ENCODE measurements around the gene AXIN2.
"Not testable (repeated sequence)": the region's sequence is repeated elsewhere in the genome, so short reads cannot be mapped to it uniquely, and the experiment has no call there.

AXIN2 gene

DNA sequence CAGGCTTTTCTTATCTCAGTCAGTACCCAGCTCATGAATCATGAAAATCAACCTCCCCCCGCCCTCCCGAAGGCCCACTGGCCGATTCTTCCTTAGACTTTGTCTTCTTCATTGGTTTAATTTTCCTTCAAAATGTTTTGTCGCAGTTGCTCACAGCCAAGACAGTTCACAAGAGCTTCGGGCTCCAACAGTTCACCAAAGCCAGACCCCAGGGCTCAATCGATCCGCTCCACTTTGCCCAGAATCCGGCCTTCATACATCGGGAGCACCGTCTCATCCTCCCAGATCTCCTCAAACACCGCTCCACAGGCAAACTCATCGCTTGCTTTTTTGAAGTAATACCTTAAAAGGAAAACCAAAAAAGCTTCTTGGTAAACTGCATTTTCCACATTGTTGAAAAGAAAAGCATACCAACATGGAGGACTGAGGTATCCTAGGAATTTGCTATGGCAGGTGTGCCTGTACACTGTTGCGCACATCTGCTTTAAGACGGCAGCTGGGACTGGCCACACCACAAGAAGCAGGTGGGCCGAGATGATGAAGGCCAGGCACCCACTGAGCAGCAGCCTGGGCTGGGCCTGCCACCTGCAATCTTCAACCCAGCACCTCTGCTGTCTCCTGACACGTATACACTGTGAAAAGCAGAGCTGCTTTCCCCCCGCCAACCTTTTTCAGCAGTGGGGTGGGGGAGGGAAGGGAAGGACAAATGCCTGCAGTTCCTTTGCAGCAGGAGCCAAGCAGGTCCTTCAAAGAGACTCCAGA lies 31.5 kb downstream of the AXIN2 start:
- Histone ChIP-seq H3K4me3 (no peak overlapping the region), H3K27ac (peak overlapping the region in 1 of 2 donors; percentile 87)
- TF ChIP-seq, protein P1, sequence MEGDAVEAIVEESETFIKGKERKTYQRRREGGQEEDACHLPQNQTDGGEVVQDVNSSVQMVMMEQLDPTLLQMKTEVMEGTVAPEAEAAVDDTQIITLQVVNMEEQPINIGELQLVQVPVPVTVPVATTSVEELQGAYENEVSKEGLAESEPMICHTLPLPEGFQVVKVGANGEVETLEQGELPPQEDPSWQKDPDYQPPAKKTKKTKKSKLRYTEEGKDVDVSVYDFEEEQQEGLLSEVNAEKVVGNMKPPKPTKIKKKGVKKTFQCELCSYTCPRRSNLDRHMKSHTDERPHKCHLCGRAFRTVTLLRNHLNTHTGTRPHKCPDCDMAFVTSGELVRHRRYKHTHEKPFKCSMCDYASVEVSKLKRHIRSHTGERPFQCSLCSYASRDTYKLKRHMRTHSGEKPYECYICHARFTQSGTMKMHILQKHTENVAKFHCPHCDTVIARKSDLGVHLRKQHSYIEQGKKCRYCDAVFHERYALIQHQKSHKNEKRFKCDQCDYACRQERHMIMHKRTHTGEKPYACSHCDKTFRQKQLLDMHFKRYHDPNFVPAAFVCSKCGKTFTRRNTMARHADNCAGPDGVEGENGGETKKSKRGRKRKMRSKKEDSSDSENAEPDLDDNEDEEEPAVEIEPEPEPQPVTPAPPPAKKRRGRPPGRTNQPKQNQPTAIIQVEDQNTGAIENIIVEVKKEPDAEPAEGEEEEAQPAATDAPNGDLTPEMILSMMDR (IDR thresholded peaks at IDR 0.05), result no peak
- DNase-seq (ENCODE audit: low spot score), result peak; percentile 47

DNA sequence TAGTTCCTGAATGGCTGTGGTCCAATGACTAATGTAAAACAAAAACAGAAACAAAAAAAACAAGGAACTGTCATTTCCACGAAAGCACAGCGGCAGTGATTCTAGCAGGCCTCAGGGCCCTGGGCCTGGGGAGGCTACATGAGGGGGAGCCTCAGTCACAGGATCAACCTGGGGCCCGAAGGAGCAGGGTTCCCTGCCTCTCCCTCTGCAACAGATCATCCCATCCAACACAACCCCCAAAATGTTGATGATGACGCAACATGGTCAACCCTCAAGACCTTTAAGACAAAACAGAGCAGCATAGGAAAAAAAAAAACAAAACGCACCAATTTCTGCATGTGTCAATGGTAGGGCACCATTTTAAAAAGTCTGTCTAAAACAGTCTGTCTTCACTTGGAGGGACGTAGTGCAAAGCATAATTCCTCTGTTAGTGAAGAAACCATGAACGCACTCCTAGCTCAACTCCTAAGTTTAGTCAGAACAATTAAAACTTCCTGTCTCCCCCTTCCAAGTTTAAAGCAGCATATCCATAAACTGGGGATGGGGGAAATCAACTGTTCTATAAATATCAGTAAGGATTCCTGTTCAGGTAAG lies 32.3 kb downstream of the AXIN2 start:
- Histone ChIP-seq H3K27ac (peak overlapping the region in 1 of 2 donors; percentile 87), H3K4me3 (no peak overlapping the region)
- DNase-seq (ENCODE audit: low spot score), result no peak
- TF ChIP-seq, protein P1 (IDR thresholded peaks at IDR 0.05), result no peak

DNA sequence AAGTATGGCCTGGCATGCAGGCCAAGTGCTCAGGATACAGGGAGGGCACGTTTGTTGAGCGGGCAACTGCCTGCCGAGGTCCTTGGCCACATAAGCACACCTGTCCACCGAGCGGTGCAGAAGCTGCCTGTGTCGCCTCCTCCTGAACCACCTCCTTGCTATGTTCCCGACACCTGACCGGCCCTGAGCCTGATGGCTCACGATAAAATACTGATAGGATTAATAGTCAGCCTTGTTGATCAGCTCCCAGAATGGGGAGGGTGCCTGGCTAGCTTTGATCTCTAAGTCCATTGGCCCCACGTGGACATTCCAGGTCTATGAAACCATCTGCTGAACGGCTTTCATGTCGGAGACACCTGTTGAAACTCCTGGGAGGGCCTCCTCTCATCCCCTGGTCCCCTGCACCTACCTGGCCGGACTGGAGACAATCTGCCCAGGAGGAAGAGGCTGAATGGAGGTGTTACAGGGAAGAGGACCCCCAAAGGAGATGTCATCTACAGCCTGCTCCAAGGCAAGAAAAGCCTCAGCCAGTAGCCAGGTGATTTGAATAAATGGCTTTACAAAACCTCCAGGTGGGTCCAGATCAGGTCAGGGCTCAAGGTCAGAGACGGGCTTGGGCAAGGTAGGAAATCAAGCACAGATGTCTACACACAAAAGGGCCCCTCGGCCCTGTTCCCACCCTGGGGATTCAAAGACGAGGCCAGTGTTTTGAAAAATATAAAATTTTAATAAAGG lies 33.4 kb downstream of the AXIN2 start:
- H3K4me3 ChIP-seq, result no peak overlapping the region
- TF ChIP-seq, protein P1 (IDR thresholded peaks at IDR 0.05), result no peak
- peak; percentile 46 for DNase-seq (ENCODE audit: low spot score)
- no peak overlapping the region for H3K27ac ChIP-seq

DNA sequence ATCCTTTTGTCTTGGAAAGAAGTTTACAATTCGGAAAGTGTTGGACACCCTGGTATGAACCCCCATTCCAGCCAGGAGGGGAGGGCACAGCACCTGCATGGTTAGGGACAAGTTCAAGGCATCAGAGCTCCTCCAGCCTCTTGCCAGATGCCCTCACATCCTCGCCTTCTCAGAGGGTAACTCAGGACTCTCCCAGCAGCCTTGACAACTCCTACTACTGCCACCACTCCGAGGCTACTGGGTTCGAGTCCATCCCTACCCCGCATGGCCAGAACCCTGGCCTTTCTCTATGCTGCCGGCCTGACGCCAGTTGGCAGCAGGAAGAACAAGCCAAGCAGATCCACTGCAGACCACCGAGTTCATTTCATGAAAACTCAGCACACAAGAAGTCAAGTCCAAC lies 34.1 kb downstream of the AXIN2 start:
- H3K27ac ChIP-seq, result no peak overlapping the region
- peak; percentile 49 for DNase-seq (ENCODE audit: low spot score)
- TF ChIP-seq, protein P1 (IDR thresholded peaks at IDR 0.05), result no peak
- H3K4me3 ChIP-seq, result no peak overlapping the region

DNA sequence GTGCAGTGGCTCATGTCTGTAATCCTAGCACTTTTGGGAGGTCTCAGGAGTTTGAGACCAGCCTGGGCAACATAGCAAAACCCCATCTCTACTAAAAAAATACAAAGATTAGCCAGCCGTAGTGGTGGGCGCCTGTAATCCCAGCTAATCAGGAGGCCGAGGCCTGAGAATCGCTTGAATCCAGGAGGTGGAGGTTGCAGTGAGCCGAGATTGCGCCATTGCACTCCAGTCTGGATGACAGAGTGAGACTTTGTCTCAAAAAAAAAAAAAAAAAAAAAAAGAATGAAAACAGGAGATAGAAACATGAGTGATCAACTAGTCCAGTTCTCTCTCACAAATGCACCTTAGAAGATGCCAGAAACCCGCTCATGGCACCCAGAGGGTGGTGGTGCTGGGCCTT lies 34.6 kb downstream of the AXIN2 start:
- not testable (repeated sequence) for H3K4me3 ChIP-seq; H3K27ac ChIP-seq; DNase-seq (ENCODE audit: low spot score)

DNA sequence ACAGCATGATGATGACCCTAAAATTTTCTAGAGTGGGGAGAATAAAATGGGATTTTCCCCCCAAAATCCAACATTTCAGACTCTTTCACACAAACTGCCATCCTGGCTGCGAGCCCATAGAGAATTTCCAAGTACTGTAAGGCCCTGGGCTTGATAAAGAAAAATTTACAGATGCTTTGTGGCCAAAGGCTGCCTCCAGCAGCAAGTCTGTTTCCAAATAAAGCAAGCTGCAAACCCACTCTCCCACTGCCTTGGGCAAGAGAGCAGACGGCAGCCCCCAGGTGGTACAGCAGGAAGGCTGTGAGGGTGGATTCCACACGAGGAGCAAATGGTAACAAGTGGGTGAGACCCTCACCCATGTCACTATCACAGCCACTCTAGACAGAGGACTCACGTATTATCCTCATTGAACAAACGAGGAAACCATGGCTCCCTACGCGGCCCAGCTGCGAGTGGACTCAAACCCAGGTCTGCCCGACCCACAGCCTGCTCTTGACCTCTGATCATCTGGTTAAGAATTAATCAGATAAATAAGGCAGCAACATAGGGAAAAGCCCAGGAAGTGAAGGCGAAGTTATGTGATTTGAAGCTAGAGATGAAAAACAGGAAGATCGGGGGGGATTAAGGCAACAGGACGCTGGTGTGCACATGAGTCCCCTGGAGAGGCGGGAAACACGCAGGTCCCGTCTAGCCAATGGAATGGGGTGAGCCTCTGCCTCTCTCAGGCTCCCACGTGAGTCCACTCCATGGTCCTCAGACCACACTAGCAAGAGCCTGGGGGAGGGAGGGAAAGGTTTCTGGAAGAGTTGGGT lies 37.4 kb downstream of the AXIN2 start:
- no peak overlapping the region for H3K27ac ChIP-seq
- TF ChIP-seq, protein P1 (IDR thresholded peaks at IDR 0.05), result no peak
- DNase-seq (ENCODE audit: low spot score), result peak; percentile 67

DNA sequence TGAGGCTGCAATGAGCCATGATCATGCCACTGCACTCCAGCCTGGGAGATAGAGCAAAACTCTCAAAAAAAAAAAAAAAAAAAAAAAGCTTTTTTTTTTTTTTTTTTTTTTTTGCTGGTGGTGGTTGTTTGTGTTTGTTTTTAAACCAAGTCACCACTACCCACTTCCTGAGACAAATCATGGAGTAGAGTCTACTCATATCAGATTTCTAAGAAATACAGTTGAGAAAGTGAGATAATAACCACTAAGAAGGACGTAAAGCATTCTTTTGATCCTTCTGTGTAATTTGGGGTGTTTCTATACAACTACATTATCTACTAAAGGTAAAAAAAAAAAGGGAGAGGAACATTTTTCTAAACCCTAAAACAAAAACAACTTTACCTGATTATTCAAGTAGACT lies 38.0 kb downstream of the AXIN2 start:
- no peak overlapping the region for H3K27ac ChIP-seq
- TF ChIP-seq, protein P1 (IDR thresholded peaks at IDR 0.05), result no peak
- DNase-seq (ENCODE audit: low spot score), result no peak
- H3K4me3 ChIP-seq, result no peak overlapping the region

More for the DNA sequence above, 37.4 kb downstream of the AXIN2 start:
- H3K4me3 ChIP-seq, result no peak overlapping the region
